Measurements from ENCODE around the gene EPHB2.

DNA sequence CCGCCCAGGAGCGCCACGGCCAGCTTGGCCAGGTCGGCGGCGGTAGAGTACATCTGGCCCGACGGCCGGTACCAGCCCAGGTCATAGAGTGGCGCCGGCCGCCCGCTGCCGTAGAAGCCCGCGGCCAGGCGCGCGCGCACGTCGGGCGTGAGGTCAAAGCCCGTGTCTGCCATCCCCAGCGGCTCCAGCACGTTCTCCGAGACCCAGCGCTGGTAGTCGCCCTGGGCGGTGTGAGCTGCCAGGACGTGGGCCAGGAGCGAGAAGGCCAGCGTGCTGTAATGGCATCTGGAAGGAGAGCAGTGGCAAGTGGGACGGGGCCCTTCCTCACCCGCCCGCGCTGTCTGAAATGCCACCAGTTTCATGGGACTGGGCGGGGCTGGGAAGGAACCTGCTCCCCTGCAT is 243.1 kb downstream of the EPHB2 start:
- TF ChIP-seq, protein P1, sequence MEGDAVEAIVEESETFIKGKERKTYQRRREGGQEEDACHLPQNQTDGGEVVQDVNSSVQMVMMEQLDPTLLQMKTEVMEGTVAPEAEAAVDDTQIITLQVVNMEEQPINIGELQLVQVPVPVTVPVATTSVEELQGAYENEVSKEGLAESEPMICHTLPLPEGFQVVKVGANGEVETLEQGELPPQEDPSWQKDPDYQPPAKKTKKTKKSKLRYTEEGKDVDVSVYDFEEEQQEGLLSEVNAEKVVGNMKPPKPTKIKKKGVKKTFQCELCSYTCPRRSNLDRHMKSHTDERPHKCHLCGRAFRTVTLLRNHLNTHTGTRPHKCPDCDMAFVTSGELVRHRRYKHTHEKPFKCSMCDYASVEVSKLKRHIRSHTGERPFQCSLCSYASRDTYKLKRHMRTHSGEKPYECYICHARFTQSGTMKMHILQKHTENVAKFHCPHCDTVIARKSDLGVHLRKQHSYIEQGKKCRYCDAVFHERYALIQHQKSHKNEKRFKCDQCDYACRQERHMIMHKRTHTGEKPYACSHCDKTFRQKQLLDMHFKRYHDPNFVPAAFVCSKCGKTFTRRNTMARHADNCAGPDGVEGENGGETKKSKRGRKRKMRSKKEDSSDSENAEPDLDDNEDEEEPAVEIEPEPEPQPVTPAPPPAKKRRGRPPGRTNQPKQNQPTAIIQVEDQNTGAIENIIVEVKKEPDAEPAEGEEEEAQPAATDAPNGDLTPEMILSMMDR (IDR thresholded peaks at IDR 0.05), result no peak
- TF ChIP-seq POLR2A (IDR thresholded peaks at IDR 0.05), result no peak

All from vagina (tissue), 2 donors.